Activated T-cell treated with anti-CD3 and anti-CD28 coated beads for 48 hours (primary cell): ENCODE data around the gene DLL1.
"Not testable (repeated sequence)": the region's sequence is repeated elsewhere in the genome, so short reads cannot be mapped to it uniquely, and the experiment has no call there.

Source experiments
- DNase-seq: peaks from one replicate; pipeline ENCODE4 v3.0.0-alpha.2; 2020; ENCODE audit warnings: low read depth

The DLL1 gene

DNA sequence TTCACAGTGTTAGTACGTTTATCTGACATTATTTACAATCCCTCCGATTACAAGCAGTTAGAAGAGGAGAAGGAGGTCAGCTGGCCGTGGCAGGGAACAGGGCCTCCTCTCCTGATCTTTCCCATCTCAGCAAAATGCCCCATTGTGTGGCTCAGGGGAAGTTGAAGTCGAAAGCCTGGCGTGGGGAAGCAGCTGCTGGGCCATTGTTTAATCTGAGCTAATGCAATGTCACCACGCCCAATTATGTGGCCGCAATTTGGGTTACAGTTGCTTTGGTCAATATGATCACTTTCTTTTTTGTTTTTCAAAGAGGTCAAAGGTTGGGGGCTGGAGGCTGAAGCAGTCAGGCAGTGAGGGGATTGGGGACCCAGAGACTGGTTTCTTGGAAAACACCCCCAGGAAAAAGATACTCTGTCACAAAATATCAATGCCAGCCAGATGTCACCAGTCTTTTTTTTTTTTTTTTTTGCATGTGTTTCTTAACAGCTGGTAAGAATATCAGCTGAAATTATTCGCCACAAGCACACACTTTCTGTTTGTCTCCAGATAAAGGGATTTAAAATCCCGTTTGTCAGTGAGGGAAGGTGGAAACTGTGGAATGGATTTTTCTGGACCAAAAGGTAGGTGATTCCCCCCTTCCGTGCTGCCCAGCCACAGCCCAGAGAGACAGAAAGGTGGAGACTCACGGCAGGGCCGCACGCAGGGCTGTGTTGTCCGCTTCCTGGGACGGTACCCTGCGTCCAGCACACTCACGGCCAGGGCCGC is 24.6 kb downstream of the DLL1 start:
- DNase-seq, result no peak

DNA sequence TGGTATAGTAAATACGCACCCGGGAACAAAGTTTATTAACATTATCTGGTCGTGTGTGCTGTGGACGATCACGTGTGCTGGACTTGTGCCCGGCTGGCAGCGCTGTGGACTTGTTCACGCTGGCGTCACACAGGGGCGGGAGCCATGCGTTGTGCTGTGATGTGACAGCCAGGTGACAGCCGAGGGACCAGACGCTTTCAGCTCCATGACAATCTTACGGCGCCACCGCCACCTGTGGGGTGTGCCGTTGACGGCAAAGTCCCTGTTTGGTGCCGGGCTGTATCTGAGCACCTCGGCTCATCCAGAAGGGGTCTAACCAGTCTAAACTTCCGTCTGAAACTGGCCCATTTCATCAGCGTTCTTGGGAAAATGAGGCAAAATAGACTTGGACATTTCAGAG is 25.2 kb downstream of the DLL1 start:
- no peak for DNase-seq

- DNase-seq, result not testable (repeated sequence)
Observed at GRCh38 chr6:170264644-170265043, 26.2 kb downstream of the DLL1 start.

- DNase-seq, result no peak
Observed at GRCh38 chr6:170264086-170264485, 26.8 kb downstream of the DLL1 start.

GRCh38 chr6:170263410-170263809 is 27.5 kb downstream of the DLL1 start:
- DNase-seq, result no peak

- no peak for DNase-seq
Observed at GRCh38 chr6:170262489-170263088, 28.3 kb downstream of the DLL1 start.

GRCh38 chr6:170261643-170262488 is 29.0 kb downstream of the DLL1 start:
- no peak for DNase-seq

DNA sequence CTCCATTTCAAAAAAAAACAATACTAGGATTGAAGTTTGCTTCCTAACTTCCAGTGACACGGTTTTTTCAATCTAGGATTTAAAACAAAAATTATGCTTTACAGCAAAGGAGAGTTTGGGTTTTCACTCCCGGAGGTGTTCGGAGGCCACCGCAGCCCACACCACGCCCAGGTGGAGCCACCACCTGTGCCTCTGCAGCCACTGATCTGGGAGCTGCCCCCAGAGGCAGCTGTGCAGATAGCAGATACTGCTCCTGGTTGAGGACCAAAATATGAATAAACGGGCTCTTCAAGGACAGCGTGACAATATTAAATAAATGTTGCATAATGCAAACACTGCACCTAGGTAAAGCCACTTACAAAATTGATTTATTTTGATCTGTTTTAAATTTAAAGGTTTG is 30.2 kb downstream of the DLL1 start:
- DNase-seq, result no peak

GRCh38 chr6:170259278-170259677 is 31.6 kb downstream of the DLL1 start:
- DNase-seq, result no peak

DNA sequence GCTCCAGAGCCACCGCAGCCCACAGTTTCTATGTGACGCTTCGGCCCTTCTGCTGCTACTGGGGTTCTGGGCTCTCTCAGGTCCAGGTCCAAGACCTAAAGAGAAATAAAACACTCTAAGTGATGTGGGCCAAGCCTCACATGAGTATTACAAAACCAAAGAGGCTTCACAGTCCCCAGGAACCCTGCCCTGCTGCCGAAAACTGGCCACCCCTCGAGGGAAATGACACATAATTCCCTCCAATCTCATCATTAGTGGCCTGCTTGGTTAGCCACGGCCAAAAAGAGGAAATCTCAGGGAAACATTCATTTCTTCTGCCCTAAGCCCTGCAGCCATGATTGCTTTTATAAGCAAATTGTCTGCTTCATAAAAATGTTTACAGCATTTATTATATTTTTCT is 32.5 kb downstream of the DLL1 start:
- DNase-seq, result no peak

GRCh38 chr6:170257376-170257775 is 33.5 kb downstream of the DLL1 start:
- no peak for DNase-seq

DNA sequence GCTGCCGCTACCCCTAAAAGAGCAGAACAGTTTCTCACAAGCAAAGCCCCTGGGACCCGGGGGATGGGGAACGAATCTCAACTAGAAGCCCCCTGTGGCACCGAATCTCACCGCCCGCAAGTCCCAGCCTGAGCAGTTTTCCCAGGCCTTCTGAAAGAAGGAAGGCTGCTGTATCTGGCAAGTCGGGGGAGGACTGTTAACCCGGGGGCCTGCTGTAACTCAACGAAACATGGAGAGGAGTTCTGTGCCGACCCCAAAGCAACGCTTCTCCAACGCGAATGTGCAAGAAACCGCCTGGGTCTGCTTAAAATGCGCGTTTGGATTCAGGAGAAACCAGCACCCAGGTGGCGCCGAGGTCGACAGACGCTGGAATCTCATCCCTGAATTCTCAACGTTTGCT is 34.2 kb downstream of the DLL1 start:
- DNase-seq, result no peak

DNA sequence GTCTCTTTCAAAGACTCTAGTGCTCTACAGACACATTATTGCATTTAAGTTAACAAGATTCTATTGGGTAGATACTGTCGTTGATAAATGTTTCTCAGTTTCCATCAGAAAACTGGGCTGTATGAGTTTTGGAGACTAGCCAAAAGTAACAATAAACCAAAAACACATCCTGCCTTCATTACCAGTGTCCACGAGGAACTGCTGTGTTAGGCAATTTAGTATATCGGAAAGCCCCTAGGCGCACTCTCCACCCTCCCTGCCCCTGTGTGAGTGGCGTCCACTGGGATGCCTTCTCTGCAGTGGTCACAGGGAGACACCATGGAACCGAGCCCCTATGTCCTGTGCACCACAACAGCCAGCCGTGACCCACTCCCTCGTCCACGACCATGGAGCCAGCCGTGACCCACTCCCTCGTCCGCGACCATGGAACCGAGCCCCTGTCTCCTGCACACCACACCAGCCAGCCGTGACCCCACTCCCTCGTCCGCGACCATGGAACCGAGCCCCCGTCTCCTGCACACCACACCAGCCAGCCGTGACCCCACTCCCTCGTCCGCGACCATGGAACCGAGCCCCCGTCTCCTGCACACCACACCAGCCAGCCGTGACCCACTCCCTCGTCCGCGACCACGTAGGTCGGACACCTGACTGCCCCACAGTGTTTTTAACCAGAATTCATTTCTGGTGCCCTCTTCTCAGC is 35.3 kb downstream of the DLL1 start:
- no peak for DNase-seq

GRCh38 chr6:170254315-170255213 is 36.3 kb downstream of the DLL1 start:
- no peak for DNase-seq

DNA sequence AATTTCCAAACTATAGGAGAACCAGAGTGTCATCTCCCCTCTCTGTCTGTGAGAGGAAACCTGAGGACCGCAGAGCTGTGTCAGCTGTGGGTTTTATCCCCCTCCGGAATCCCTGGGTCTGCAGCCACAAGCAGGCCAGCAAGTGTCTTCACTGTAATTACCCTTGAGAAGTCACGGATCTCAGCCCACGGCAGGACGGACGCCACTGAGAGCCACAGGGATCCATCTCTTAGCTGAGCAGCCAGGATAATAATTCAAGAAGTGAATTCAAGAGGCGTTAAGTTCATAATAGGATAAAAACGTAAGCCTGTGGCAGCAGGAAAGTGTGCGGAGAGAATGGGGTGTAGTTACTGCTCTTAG is 37.0 kb downstream of the DLL1 start:
- no peak for DNase-seq

DNA sequence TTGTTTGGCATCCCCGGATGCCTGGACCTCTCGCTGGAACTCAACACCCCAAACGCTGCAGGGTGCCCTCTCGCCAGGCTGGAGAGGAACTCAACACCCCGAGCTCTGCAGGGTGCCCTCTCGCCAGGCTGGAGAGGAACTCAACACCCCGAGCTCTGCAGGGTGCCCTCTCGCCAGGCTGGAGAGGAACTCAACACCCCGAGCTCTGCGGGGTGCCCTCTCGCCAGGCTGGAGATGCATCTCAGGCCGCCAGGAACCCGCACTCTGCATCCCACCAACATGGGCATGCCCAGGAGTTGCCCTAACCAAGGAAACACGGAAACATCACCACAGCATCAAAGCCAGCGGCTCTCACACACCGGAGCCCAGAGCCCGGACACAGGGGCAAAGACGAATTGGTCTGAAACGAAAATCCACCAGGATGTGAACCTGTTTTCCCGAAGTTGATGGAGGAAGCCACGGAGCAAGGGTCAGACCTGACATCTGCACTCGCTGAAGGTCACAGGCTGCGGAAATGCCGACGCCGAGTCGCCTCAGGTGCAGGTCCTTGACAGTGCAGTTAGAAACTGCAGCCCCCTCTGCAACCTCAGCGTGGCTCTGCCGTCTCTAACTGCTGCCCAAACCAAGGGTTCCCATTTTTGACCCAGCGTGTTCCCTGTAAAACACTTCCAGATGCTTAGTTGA is 37.5 kb downstream of the DLL1 start:
- no peak for DNase-seq

- DNase-seq, result no peak
Observed at GRCh38 chr6:170251776-170252571, 38.9 kb downstream of the DLL1 start.

GRCh38 chr6:170250981-170251775 is 39.7 kb downstream of the DLL1 start:
- DNase-seq, result no peak

- no peak for DNase-seq
Observed at GRCh38 chr6:170250455-170250854, 40.4 kb downstream of the DLL1 start.
